Breast epithelium (tissue), 3 donors: ENCODE results near the gene IRGQ.

Experiments used
- POLR2A ChIP-seq: fragments of 450-650 bp; IDR thresholded peaks from one replicate; pipeline ENCODE4 v1.6.1; 2016; ENCODE audit warnings: antibody characterized with exemption, mild to moderate bottlenecking, moderate library complexity
- POLR2AphosphoS5 ChIP-seq, 3 donors: sonication (generic); formaldehyde crosslinking; IDR thresholded peaks; one replicate each; pipeline ENCODE4 v1.6.1; 2017; ENCODE audit warnings: antibody characterized with exemption in 3 of 3
- TF ChIP-seq, protein P1 (sequence below), 3 donors: fragments of 450-650 bp; IDR thresholded peaks; one replicate each; pipeline ENCODE4 v1.5.1; 2016 to 2017; ENCODE audit warnings: antibody characterized with exemption in 3 of 3, mild to moderate bottlenecking in 3 of 3, moderate library complexity in 3 of 3

DNA sequence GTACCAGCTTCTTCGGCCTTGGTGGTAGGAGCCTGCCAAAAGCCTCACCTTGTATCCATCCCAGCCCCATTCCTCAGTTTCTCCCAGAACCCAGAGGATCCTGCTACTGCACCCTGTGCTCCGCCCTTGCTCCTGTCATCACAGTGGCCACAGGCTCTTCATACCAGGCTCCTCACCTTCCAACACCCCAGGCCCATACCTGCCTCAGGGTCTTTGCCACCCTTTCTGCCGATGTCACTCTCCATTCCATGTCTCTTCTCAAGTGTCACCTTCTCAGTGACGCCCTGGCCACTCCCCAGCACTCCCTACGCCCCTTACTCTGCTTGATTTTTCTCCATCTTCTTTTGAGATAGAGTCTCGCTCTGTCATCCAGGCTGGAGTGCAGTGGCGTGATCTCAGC is 13.9 kb upstream of the IRGQ start:
- no peak for TF ChIP-seq POLR2A
- TF ChIP-seq, protein P1, sequence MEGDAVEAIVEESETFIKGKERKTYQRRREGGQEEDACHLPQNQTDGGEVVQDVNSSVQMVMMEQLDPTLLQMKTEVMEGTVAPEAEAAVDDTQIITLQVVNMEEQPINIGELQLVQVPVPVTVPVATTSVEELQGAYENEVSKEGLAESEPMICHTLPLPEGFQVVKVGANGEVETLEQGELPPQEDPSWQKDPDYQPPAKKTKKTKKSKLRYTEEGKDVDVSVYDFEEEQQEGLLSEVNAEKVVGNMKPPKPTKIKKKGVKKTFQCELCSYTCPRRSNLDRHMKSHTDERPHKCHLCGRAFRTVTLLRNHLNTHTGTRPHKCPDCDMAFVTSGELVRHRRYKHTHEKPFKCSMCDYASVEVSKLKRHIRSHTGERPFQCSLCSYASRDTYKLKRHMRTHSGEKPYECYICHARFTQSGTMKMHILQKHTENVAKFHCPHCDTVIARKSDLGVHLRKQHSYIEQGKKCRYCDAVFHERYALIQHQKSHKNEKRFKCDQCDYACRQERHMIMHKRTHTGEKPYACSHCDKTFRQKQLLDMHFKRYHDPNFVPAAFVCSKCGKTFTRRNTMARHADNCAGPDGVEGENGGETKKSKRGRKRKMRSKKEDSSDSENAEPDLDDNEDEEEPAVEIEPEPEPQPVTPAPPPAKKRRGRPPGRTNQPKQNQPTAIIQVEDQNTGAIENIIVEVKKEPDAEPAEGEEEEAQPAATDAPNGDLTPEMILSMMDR (IDR thresholded peaks at IDR 0.05): no peak
- TF ChIP-seq POLR2AphosphoS5 (IDR thresholded peaks at IDR 0.05): no peak
